Measurements from ENCODE around the gene PRKAB1. TPM values are rescaled to one million over a fixed set of nuclear protein-coding genes. Genes with fewer than 3 reads are reported as not detected.

PRKAB1 gene
- total and polyA plus RNA-seq, 2 experiments from 2014 or later = 16.3 to 31.0 TPM

- no peaks in the 10 kb centered on the region for H3K27me3 ChIP-seq (ENCODE audit: insufficient read depth)
- H3K4me1 Mint-ChIP-seq = peaks cover 11% of the 10 kb centered on the region
- H3K27me3 Mint-ChIP-seq (ENCODE audit: insufficient read depth, low read depth, poor library complexity) = peaks cover 2% of the 10 kb centered on the region
- 0 out of 2 replicates have a peak, but pooled peaks cover 3% of the 10 kb centered on the region for H3F3A ChIP-seq (replicated peaks; ENCODE audit: low read depth)
- H3K4me3 ChIP-seq = no peak overlapping the region
- no peaks in the 10 kb centered on the region for H3K79me2 ChIP-seq (replicated peaks; ENCODE audit: insufficient read depth)
- peaks cover 12% of the 10 kb centered on the region; the same call in 1 of the 2 replicates for H4K20me1 ChIP-seq (replicated peaks; ENCODE audit: insufficient read depth)
- ATAC-seq (no peak), DNase-seq (ENCODE audit: low spot score) (no peak)
- H3K36me3 Mint-ChIP-seq (ENCODE audit: low read depth) = peaks cover 64% of the 10 kb centered on the region
- H3K9me3 Mint-ChIP-seq = no peaks in the 10 kb centered on the region
- H2AFZ ChIP-seq = no peak overlapping the region
- H3K9me2 ChIP-seq (ENCODE audit: insufficient read depth) = 0 out of 2 replicates have a peak, but pooled peaks cover 4% of the 10 kb centered on the region
- TF ChIP-seq ZNF462 (CRISPR knock-in tag; IDR thresholded peaks at IDR 0.05) (no peak), EZH2 (IDR thresholded peaks at IDR 0.05; ENCODE audit: low read depth, unreplicated experiment) (no peak), ETS1 (IDR thresholded peaks at IDR 0.05) (no peak), ZNF114 (CRISPR knock-in tag; IDR thresholded peaks at IDR 0.05) (no peak), ZNF331 (CRISPR knock-in tag; IDR thresholded peaks at IDR 0.05; ENCODE audit: low read depth) (no peak), NANOG (IDR thresholded peaks at IDR 0.05; ENCODE audit: borderline replicate concordance) (no peak), EZH2phosphoT487 (IDR thresholded peaks at IDR 0.05; ENCODE audit: unreplicated experiment) (no peak), REST (IDR thresholded peaks at IDR 0.05; ENCODE audit: unreplicated experiment) (no peak), JUNB (IDR thresholded peaks at IDR 0.05; ENCODE audit: unreplicated experiment) (no peak), CREB1 (CRISPR knock-in tag; IDR thresholded peaks at IDR 0.05; ENCODE audit: low read depth) (no peak), POLR2AphosphoS5 (IDR thresholded peaks at IDR 0.05; ENCODE audit: low read depth) (no peak), CTCF (conservative IDR thresholded peaks at IDR 0.05; ENCODE audit: low read depth in 2 of 2) (no peak), STAT1 (IDR thresholded peaks at IDR 0.05; ENCODE audit: unreplicated experiment) (no peak)
- H3K4me2 ChIP-seq = no peak overlapping the region
- peaks cover 36% of the 10 kb centered on the region for H3K36me3 ChIP-seq (ENCODE audit: insufficient read depth)
- H3K4me3 Mint-ChIP-seq = no peak overlapping the region
- H3K4me1 ChIP-seq (ENCODE audit: insufficient read depth) = no peaks in the 10 kb centered on the region
- peak overlapping the region; percentile 61; the same call in 1 of the 2 replicates for H3K27ac ChIP-seq (ENCODE audit: low read depth)
- H3K27ac Mint-ChIP-seq = no peak overlapping the region
Measured at GRCh38 chr12:119681111-119681510, 13.2 kb downstream of the PRKAB1 start.

All from GM23338 (cell line).